Natural killer cell treated with Interleukin-12 subunit alpha and Interleukin-12 subunit beta and Interleukin-15 and Interleukin-18, amount 100 ng/mL, for 72 hours (primary cell): ENCODE measurements around the gene UGT1A5. TPM values are rescaled to one million over a fixed set of nuclear protein-coding genes. Genes with fewer than 3 reads are reported as not detected.
"Not testable (repeated sequence)": the region's sequence is repeated elsewhere in the genome, so short reads cannot be mapped to it uniquely, and the experiment has no call there.

Source experiments
- ATAC-seq, 2 donors: fragments of 150-1000 bp; cut with Tn5 transposase in 1 of 2; sonication (Bioruptor Pico), chemical (Tn5 transposase) in 1 of 2; 2 replicates each; pipeline ENCODE4 v1.10.0; 2021
- DNase-seq: peaks from one replicate; pipeline ENCODE4 v3.0.0; 2022; ENCODE audit warnings: low spot score
- H3K27ac Mint-ChIP-seq, 2 donors: 1 replicate in 1 of 2; 2 replicates in 1 of 2; pipeline ENCODE4 v1.8.0; 2022; ENCODE audit warnings: mixed read lengths in 2 of 2, mild to moderate bottlenecking in 1 of 2, moderate library complexity in 1 of 2
- H3K27me3 Mint-ChIP-seq, 2 donors: 1 replicate in 1 of 2; 2 replicates in 1 of 2; pipeline ENCODE4 v1.8.0; 2022; ENCODE audit warnings: mixed read lengths in 2 of 2
- H3K36me3 Mint-ChIP-seq: one replicate; pipeline ENCODE4 v1.8.0; 2022; ENCODE audit warnings: mixed read lengths
- H3K4me1 Mint-ChIP-seq, 2 donors: 1 replicate in 1 of 2; 2 replicates in 1 of 2; pipeline ENCODE4 v1.8.0; 2022; ENCODE audit warnings: low read depth in 2 of 2, mixed read lengths in 2 of 2, mild to moderate bottlenecking in 1 of 2
- H3K4me3 Mint-ChIP-seq: one replicate; pipeline ENCODE4 v1.8.0; 2022; ENCODE audit warnings: mixed read lengths
- H3K9me3 Mint-ChIP-seq: 2 replicates; pipeline ENCODE4 v1.8.0; 2022; ENCODE audit warnings: mixed read lengths
- total RNA-seq, 2 donors: library from RNA; stranded (reverse); gene quantifications; one replicate each; pipeline ENCODE4 v1.2.3, GENCODE V29; 2022

Gene UGT1A5
- total RNA-seq, 2 donors from 2014 or later = not detected

DNA sequence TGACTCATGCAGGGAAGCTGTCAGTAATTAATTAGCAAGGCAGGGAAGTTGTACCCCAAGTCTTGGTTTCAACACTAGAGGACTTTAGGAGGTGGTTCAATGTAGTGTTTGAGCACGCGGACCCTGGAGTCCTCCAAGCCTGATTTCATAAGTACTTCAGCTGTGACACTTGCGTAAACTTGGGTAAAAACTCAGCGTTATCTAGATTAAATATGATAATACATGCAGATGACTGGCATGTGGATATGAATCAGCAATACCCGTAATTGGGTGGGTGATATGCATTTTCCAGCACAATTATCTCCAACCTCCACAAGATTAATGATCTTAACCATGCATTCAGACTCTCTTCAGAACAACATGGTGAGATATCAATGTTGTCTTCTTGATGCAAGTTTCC, 25.8 kb upstream of the UGT1A5 start:
- Mint-ChIP-seq H3K4me1 (no peaks in the 10 kb centered on the region), H3K9me3 (no peaks in the 10 kb centered on the region), H3K4me3 (no peak overlapping the region), H3K36me3 (no peaks in the 10 kb centered on the region), H3K27me3 (peaks cover 28 to 45% of the 10 kb centered on the region in 2 donors), H3K27ac (peak overlapping the region in 1 of 2 donors; percentile 47)
- ATAC-seq (peak in 1 of 2 donors; percentile 69), DNase-seq (no peak)

DNA sequence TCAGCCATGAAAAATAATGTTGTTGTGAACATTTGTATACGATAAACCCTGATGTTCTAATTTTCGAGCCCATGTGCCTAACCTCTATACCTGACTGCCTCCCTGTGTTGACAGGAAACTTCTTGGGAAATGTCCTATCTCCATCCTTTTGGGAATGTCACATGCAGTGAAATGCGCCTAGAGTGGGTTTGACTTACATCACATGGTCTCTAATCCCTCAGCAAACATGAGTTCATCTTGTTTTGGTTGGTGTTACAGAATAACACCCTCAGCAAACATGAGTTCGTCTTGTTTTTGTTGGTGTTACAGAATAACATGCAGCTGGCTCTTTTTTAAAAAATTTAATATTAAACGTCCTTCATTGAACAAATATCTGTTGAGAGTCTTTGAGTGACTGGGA, 24.4 kb upstream of the UGT1A5 start:
- no peaks in the 10 kb centered on the region for H3K36me3 Mint-ChIP-seq
- H3K9me3 Mint-ChIP-seq = no peaks in the 10 kb centered on the region
- no peaks in the 10 kb centered on the region for H3K4me1 Mint-ChIP-seq
- H3K4me3 Mint-ChIP-seq = no peak overlapping the region
- ATAC-seq = no peak
- no peak overlapping the region for H3K27ac Mint-ChIP-seq
- no peak for DNase-seq
- H3K27me3 Mint-ChIP-seq = peaks cover 25 to 52% of the 10 kb centered on the region in 2 donors

DNA sequence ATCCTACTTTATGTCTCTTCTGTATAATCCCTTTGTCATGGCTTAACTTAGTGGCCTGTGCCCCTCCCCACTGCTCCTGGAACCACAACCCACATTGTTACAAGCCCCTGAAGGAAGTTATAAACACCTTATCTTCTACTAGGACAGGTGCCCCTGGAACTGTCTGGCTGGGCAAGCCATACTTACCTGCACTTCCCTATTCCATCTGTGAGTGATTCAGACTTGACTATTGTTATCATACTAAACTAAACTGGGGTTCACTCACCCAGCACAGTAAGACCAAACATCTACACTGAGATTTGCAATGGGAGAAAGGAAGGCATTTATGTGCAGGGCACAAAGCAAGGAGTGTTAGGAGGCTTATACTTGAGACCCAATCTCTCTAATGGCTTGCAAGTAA, 23.7 kb upstream of the UGT1A5 start:
- ATAC-seq = peak in 1 of 2 donors; percentile 14
- no peaks in the 10 kb centered on the region for H3K4me1 Mint-ChIP-seq
- H3K36me3 Mint-ChIP-seq = no peaks in the 10 kb centered on the region
- no peak overlapping the region for H3K27ac Mint-ChIP-seq
- H3K9me3 Mint-ChIP-seq = no peaks in the 10 kb centered on the region
- no peak for DNase-seq
- no peak overlapping the region for H3K4me3 Mint-ChIP-seq
- H3K27me3 Mint-ChIP-seq = peaks cover 25 to 51% of the 10 kb centered on the region in 2 donors

DNA sequence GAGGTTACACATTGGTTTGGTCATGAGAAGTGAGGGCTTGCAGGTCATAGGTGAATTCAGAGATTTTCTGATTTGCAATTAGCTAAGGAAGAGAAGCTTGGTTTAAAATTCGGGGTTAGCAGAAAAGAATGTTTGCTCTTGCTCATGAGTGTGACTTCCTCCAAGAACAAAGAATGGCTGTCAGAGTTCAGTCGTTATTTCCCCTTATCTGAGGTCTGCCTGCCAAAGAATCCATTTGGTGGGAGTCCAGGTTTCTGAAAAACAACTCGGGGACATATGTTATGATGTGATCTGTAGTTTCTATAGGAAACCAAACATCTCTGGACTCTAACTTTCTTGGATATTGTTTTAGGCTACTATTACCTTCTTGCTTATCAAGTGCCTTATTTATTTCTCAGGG, 23.2 kb upstream of the UGT1A5 start:
- DNase-seq (no peak), ATAC-seq (no peak)
- no peaks in the 10 kb centered on the region for H3K9me3 Mint-ChIP-seq
- no peaks in the 10 kb centered on the region for H3K36me3 Mint-ChIP-seq
- peaks cover 25 to 50% of the 10 kb centered on the region in 2 donors for H3K27me3 Mint-ChIP-seq
- no peaks in the 10 kb centered on the region for H3K4me1 Mint-ChIP-seq
- no peak overlapping the region for H3K4me3 Mint-ChIP-seq
- no peak overlapping the region for H3K27ac Mint-ChIP-seq

DNA sequence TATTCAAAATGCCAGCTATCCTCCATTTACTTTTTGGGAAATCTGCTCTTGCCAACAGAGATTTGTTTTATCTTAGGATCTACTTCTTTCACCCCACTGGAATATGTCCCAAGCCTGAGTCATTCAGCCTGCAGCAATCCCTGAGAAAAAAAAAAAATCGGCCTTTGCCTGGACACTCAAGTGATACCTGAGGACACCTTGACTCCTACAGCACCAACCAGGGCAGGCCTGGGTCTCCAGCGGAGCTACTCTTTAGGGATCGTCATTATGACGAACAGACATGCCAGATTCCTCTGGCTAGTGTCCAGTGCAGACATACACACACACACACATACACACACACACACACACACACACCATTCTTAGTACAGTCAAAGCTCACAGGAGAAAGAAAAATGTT, 22.3 kb upstream of the UGT1A5 start:
- H3K36me3 Mint-ChIP-seq = no peaks in the 10 kb centered on the region
- no peaks in the 10 kb centered on the region for H3K9me3 Mint-ChIP-seq
- no peak for DNase-seq

DNA sequence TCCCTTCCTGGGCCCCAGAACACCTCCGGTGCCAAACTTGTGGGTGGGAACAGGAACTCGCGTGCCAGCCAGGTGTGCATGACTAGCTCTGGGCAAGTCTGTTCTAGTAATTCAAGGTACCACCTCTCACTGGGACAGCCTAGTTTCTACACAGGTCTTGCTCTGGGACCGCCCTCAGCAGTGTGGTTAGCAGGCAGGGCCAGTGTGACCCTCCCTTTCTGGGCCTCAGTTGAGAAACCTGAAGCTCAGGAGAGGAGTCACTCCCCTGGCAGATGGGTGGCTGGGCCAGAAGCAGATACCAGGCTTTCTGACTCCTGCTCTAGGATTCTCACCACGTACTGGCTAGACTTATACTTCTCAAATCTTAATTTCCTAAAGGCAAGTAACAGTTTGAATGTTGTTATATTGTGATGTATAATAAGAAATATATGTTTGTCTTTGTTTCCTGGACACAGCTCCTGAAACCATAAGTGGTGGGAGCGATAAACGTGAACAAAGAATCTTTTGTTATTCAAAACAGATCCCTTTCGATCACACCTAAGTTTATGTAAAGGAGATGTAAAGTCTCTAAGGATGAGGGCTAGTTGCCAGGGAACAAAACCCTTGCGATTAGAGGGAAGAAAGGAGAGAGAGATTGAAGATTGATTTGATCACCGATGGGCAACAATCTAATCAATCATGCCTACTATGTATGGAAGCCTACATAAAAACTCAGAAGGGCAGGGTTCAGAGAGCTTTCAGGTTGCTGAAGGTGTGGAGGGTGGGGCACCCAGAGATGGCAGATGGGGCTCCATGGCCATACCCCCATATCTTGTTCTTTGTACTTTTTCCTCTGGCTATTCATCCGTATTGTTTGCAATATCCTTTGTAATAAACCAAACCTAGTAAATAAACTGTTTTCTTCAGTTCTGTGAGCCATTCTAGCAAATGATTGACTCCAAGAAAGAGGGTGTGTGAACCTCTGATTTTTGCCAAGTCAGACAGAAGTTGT, 21.0 kb upstream of the UGT1A5 start:
- Mint-ChIP-seq H3K36me3 (no peaks in the 10 kb centered on the region), H3K27ac (no peak overlapping the region), H3K9me3 (no peaks in the 10 kb centered on the region), H3K27me3 (peaks cover 23 to 49% of the 10 kb centered on the region in 2 donors), H3K4me1 (no peaks in the 10 kb centered on the region), H3K4me3 (no peak overlapping the region)
- no peak for DNase-seq
- no peak for ATAC-seq

More for the DNA sequence above, 22.3 kb upstream of the UGT1A5 start:
- H3K27me3 Mint-ChIP-seq = peaks cover 25 to 50% of the 10 kb centered on the region in 2 donors
- no peaks in the 10 kb centered on the region for H3K4me1 Mint-ChIP-seq
- no peak overlapping the region for H3K4me3 Mint-ChIP-seq
- no peak for ATAC-seq
- H3K27ac Mint-ChIP-seq = no peak overlapping the region

DNA sequence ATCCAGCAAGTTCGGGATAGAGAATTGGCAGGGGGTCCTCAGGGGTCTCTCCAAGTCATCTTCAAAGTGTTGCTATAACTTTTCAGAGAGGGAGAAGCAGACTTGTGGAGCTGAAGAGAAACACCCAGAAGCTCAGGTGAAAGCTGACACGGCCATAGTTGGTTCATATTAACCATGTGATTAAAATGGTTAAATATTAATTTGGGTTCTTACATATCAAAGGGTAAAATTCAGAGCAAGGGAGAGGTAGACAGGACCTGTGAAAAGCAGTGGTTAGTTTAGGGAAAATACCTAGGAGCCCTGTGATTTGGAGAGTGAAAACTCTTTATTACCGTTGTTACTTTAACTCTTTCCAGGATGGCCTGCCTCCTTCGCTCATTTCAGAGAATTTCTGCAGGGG, 20.1 kb upstream of the UGT1A5 start, which contains the start of gene UGT1A6:
UGT1A6 (plus strand) TSS at position 243 of the 400 bp plus-strand sequence; CDS start at position 358, 115 bp downstream.
- Mint-ChIP-seq H3K4me3 (no peak within 1 kb of the TSS), H3K4me1 (no peaks in the 10 kb centered on the region), H3K27ac (no peak within 1 kb of the TSS), H3K36me3 (no peaks in the 10 kb centered on the region), H3K27me3 (peaks cover 25 to 55% of the 10 kb centered on the region in 2 donors), H3K9me3 (no peaks in the 10 kb centered on the region)
- no peak for ATAC-seq
- no peak for DNase-seq

DNA sequence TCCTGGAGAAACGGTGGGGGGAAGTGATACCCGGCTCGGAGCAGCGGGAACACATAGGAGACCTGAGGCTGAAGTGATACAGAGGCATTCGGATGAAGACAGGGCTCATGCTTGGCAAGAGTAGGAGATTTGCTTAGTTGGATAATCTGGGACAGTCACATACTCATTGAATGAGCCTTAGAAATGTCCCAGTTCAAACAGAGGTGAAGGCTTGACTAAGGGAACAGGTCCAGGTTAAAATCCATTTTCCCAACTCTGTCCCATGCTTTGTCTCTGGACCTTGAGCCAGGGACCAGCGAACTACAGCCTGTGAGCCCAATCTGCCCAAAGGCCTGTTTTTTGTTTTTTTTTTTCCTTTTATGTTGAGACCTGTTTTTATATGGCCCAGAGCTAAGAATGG, 18.7 kb upstream of the UGT1A5 start:
- Mint-ChIP-seq H3K4me3 (no peak overlapping the region), H3K4me1 (no peaks in the 10 kb centered on the region), H3K27me3 (peaks cover 18 to 46% of the 10 kb centered on the region in 2 donors), H3K9me3 (no peaks in the 10 kb centered on the region), H3K36me3 (no peaks in the 10 kb centered on the region), H3K27ac (no peak overlapping the region)
- ATAC-seq (no peak), DNase-seq (no peak)

DNA sequence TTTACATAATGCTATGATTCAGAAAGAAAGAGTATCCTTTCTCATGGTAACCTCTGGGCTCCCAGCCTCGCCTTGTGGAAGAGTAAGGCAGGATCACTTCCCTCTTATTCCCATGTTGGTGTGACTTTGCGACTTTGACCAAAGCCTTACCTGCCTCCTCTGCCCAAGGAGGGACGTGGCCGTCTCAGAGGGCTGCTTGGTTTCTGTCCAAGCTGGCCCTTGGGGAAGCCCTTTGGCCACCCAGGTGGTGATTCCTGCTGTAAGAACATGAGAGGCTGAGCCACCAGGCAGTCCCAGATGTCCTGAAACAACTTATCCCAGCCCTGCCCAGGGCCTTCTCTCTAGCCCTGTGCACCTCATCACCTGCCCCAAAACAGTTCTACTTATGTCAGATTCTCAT, 14.0 kb upstream of the UGT1A5 start:
- Mint-ChIP-seq H3K27ac (no peak overlapping the region), H3K36me3 (no peaks in the 10 kb centered on the region), H3K9me3 (no peaks in the 10 kb centered on the region), H3K4me1 (no peaks in the 10 kb centered on the region), H3K27me3 (peaks cover 8 to 29% of the 10 kb centered on the region in 2 donors), H3K4me3 (no peak overlapping the region)
- no peak for ATAC-seq
- no peak for DNase-seq

DNA sequence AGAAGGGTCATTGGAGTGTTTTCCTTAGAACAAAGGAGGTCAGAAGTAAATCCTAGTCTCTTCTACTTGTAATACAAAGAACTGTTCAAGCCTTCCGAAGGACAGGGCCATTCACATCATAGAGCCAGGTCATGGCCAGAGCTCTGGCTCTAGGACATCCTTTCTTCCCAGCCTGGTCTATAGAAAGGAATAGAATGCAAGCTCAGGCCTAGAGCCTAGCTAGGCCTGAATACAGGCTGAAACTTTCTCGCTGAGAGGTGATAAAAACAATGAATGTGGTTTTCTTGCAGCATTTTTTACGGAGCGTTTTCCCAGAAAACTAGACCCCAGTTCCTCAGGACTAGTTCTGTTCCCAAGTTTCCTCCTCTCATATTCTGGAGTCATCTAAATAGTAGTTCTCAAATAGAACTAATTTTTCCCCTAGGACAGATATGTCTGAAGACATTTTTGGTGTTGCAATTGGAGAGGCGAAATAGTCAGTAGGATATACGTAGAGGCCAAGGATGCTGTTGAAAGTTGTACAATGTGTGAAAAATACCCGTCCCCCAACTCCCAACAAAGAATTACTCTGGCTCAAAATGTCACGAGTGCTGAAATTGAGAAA, 13.2 kb upstream of the UGT1A5 start:
- H3K27ac Mint-ChIP-seq = no peak overlapping the region
- DNase-seq (no peak), ATAC-seq (no peak)
- no peaks in the 10 kb centered on the region for H3K36me3 Mint-ChIP-seq
- H3K4me1 Mint-ChIP-seq = no peaks in the 10 kb centered on the region
- peaks cover 9 to 34% of the 10 kb centered on the region in 2 donors for H3K27me3 Mint-ChIP-seq
- H3K4me3 Mint-ChIP-seq = no peak overlapping the region
- no peaks in the 10 kb centered on the region for H3K9me3 Mint-ChIP-seq

DNA sequence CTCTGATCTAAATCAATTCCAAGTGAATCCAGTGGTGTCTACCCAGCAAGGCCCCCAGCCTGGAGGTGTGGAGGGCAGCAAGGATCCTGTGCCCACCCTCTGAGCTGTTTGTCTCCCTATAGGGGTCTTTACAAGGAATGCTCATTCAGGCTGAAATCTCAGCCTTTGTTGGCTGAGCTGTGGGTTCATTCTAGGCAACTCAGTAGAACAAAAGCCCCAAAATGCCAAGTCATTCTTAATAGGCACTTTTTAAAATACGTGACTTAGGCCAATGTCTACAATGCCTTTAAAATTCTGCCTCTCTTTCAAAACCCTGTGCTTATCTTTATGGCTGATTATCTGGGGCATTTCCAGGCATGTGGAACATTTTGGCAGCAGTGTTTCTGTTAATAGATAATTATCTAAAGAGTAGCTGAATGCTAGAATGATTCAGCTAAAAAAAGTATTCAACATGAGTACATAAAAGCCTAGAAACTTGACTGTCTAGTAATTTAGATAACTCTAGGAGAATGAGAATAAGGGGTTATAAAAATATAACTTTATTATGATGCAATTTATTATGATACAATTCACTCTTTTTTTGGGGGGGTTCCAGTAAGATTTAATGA, 12.6 kb upstream of the UGT1A5 start:
- H3K27ac Mint-ChIP-seq = no peak overlapping the region
- H3K27me3 Mint-ChIP-seq = peaks cover 9 to 37% of the 10 kb centered on the region in 2 donors
- no peak overlapping the region for H3K4me3 Mint-ChIP-seq
- no peaks in the 10 kb centered on the region for H3K9me3 Mint-ChIP-seq
- no peak for DNase-seq
- ATAC-seq = no peak
- no peaks in the 10 kb centered on the region for H3K4me1 Mint-ChIP-seq
- H3K36me3 Mint-ChIP-seq = no peaks in the 10 kb centered on the region

DNA sequence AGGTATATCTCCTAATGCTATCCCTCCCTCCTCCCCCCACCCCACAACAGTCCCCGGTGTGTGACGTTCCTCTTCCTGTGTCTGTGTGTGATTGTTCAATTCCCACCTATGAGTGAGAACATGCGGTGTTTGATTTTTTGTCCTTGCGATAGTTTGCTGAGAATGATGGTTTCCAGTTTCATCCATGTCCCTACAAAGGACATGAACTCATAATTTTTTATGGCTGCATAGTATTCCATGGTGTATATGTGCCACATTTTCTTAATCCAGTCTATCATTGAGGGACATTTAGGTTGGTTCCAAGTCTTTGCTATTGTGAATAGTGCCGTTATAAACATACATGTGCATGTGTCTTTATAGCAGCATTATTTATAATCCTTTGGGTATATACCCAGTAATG, 11.9 kb upstream of the UGT1A5 start:
- H3K27ac Mint-ChIP-seq = not testable (repeated sequence)

DNA sequence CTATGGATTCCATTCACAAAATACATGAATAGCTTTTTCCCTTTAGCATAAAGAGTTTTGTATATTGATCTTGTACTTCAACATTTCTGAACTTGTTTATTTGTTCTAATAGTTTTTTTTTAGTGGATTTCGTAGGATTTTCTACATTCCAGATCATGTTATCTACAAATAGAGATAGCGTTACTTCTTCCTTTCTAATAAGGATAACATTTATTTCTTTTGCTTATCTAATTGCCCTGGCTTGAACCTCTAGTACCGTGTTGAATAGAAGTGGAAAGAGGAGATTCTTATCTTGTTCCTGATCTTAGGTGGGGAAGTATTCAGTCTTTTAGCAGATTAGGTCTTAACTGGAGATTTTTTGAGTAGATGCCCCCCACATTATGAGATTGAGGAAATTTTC, 10.5 kb upstream of the UGT1A5 start:
- DNase-seq (no peak), ATAC-seq (no peak)
- H3K27ac Mint-ChIP-seq = no peak overlapping the region
- H3K4me3 Mint-ChIP-seq = no peak overlapping the region
- H3K4me1 Mint-ChIP-seq = no peaks in the 10 kb centered on the region
- H3K36me3 Mint-ChIP-seq = no peaks in the 10 kb centered on the region
- H3K9me3 Mint-ChIP-seq = no peaks in the 10 kb centered on the region
- peaks cover 7 to 34% of the 10 kb centered on the region in 2 donors for H3K27me3 Mint-ChIP-seq

More for the DNA sequence above, 11.9 kb upstream of the UGT1A5 start:
- H3K4me3 Mint-ChIP-seq, ATAC-seq, DNase-seq, H3K36me3 Mint-ChIP-seq, H3K4me1 Mint-ChIP-seq, H3K9me3 Mint-ChIP-seq: not testable (repeated sequence)
- H3K27me3 Mint-ChIP-seq = peaks cover 9 to 42% of the 10 kb centered on the region in 2 donors
